Cardiac fibroblast (primary cell): ENCODE results near the gene ITPR3.

Experiments used
- DNase-seq, 2 donors: peaks; one replicate each; pipeline versions ENCODE4 v3.0.0 to v3.0.0-alpha.2; 2010; ENCODE audit warnings: low read depth in 2 of 2
- H3K4me3 ChIP-seq, 2 donors: replicated peaks in 1 of 2; 1 replicate in 1 of 2; 2 replicates in 1 of 2; pipeline ENCODE4 v1.5.1; 2011; ENCODE audit warnings: low read depth in 2 of 2, low read length in 2 of 2, mild to moderate bottlenecking in 2 of 2, moderate library complexity in 1 of 2
- TF ChIP-seq, protein P1 (sequence below): IDR thresholded peaks from one replicate; pipeline ENCODE4 v1.5.1; 2011; ENCODE audit warnings: low read depth, mild to moderate bottlenecking, low read length, inconsistent platforms

The ITPR3 gene

DNA sequence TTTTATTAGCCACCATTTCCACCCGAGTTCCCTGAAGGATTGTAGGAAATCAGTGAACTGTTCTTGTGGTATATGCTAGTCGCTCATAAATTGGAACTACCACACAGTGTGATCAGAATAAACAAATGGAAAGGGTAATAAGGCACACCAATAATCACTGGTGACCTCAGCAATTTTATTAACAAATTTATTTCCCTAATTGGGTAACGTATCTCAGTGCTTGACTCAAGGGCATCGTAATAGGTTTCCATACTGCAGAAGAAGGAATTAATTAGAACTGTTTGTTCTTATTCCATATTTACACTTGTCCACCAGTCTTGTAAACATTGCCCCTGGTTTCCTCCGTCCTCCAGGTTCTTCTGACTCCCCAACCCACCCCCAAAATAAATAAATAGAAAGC, 100.4 kb downstream of the ITPR3 start:
- H3K4me3 ChIP-seq: no peak overlapping the region
- TF ChIP-seq, protein P1, sequence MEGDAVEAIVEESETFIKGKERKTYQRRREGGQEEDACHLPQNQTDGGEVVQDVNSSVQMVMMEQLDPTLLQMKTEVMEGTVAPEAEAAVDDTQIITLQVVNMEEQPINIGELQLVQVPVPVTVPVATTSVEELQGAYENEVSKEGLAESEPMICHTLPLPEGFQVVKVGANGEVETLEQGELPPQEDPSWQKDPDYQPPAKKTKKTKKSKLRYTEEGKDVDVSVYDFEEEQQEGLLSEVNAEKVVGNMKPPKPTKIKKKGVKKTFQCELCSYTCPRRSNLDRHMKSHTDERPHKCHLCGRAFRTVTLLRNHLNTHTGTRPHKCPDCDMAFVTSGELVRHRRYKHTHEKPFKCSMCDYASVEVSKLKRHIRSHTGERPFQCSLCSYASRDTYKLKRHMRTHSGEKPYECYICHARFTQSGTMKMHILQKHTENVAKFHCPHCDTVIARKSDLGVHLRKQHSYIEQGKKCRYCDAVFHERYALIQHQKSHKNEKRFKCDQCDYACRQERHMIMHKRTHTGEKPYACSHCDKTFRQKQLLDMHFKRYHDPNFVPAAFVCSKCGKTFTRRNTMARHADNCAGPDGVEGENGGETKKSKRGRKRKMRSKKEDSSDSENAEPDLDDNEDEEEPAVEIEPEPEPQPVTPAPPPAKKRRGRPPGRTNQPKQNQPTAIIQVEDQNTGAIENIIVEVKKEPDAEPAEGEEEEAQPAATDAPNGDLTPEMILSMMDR: no peak
- DNase-seq: no peak

DNA sequence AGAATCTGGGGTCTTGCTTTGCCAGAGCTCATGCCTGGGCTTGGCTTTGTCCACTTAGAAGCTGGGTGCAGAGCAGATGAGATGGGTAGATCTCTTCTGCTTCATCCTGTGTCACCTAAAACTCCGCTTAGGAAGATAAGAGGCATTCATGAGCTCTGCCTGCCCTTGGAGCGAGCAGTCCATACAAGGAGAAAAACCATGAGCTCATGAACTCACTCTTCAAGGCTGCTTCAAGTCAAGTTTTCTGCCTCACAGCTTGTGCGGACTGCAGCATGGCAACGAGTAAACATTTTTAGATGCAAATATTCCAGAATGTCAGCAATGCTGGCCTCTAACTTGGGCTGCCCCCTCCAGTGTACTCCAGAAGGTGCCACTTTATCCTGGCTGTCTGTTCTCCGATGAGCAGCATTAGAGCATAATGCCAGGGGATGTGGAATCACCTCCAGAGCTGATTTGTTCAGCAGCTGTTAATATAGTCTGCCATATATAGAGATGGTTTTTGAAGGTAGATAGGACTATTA, 101.0 kb downstream of the ITPR3 start:
- no peak overlapping the region for H3K4me3 ChIP-seq
- no peak for DNase-seq
- TF ChIP-seq, protein P1: no peak

DNA sequence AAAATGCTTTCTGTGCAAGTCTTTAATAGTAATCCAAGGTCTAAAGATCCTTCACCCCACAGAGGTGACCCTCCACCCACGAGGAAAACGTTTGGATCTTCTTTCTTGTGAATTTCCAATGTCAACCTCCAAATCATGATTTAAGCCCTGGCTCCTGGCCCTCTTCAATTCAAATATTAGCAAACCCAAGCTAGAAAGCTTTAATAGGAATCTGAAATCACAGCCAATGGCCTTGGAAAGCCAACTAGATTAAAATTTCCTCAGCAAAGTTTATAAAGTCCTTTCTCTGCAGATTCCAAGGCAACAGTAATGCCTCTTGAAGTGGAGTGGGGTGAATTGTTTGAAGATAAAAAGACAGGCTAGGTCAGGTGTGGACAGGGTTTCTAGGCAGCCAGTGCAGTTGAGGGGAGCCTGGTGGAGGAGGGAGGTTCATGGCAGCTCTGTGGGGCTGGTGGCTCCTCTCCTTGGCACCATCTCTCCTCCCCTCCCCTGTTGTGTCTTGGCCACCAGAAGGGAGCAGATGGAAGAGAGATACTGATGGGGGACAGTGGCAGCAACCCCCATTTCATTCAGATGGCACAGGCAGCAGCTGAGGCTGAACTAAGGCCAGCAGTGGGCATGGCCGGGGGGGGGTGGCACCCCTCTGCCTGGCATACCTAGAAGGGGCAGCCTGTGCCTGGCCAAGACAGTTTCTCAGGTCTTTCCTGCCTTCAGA, 102.4 kb downstream of the ITPR3 start:
- TF ChIP-seq, protein P1: no peak
- DNase-seq: no peak
- no peak overlapping the region for H3K4me3 ChIP-seq

DNA sequence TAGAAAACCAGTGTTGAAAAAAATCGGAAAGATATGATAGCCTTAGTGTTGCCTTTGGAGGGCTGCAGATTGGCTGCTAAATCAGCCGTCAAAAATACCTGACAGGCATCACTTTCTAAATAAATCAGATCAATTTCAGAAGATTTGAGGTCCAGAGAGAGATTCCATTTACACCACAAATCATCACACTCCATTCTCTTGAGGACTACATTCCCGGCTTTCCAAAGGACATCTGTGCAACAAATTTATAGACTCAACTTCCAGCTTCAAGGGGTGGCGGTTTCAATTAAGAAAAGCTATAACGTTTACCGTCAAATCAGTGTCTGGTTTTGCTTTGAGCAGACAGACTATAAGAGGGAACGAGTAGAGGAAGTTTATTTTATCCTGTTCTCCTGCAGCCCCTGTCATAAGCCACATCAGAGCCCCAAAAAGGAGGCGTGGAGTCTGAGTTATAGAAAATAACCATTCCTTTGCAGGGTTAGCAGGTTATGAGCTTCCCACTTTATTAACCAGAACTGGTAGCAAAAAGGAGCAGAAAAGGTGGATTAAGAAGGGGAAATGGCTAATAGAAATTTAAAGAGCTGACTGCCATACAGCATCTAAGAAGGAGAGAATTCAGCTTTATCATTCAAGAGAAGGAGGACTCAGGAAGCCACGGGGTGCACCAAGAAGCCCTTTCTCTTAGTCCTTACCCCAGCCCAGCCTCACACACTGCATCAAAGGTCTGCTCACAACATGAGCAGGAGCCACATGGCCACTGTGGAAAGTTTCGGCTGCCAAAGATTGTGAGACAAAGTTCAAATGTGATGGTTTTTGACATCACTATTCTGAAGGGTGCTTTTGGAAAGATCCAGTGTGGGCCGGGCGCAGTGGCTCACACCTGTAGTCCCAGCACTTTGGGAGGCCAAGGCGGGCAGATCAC, 103.2 kb downstream of the ITPR3 start:
- DNase-seq: no peak
- no peak overlapping the region for H3K4me3 ChIP-seq
- TF ChIP-seq, protein P1: no peak

DNA sequence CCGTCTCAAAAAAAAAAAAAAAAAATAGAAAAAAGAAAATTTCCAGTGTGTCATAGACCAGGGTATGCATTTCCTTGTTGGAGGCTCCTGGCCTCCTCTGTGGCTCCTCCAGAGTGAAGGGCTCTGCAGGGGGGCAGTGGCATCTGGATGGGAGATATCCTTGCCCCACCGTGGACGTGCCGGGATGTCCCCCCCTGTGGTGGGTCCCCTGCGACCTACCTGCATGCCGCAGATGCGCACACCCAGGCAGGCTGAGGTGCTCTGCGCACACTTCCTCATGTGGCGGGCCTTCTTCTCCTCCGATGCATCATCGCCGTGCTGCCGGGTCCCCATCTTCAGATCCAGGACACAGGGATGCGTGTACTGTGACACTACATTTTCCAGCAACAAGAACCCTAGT, 104.1 kb downstream of the ITPR3 start:
- DNase-seq: no peak
- TF ChIP-seq, protein P1: no peak
- H3K4me3 ChIP-seq: no peak overlapping the region

DNA sequence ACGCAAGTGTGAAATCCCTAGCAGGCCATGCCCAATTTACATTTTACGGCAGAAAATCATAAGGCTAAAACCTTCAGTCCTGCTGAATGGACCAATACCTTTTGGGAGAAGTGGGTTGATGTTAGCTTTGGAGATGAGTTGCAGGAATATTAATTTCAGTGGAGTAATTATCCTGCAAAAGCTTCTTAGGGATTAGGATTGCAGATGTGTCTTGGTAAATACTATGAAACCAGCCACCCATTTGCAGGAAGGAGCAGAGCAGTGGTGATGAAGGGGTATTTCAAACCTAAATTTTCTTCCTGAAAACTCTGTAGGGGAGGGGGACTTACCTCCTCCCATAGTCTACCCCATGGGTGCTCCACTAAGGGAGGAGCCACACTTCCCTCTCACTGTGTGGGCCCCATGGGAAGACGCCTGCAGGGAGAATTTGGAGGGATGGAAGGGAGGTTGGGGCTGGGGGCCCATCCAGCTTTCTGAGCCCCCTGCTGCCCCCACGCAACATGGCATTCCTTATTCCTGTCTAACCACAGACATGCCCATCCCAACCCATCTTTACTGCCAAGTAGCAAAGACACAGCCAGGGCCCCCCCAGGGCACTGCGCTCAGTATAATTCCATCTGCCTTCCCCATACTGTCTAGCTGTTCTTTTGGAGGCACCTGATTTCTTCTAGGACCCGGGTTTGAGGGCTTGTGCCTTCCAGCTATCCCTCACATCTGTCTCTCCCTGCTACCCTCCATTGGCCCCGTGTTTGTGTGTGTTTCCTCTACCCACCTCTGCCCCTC, 105.0 kb downstream of the ITPR3 start:
- no peak overlapping the region for H3K4me3 ChIP-seq
- TF ChIP-seq, protein P1: no peak
- DNase-seq: no peak
